Peyer's patch (tissue), 4 donors: Measurements from ENCODE around the gene FRMD1. TPM values are rescaled to one million over a fixed set of nuclear protein-coding genes. Genes with fewer than 3 reads are reported as not detected.

ENCODE experiments used
- DNase-seq, 3 donors: peaks; one replicate each; pipeline ENCODE4 v3.0.0-alpha.2; 2017 to 2019
- H3K27ac ChIP-seq, 4 donors: fragments of 200-600 bp; sonication (generic); one replicate each; pipeline ENCODE4 v1.5.1; 2016 to 2019
- H3K27me3 ChIP-seq, 2 donors: fragments of 200-600 bp; sonication (generic); one replicate each; pipeline ENCODE4 v1.5.1; 2019
- H3K36me3 ChIP-seq, 3 donors: fragments of 200-600 bp; sonication (generic); one replicate each; pipeline ENCODE4 v1.5.1; 2016 to 2019
- H3K4me1 ChIP-seq, 4 donors: fragments of 200-600 bp; sonication (generic); one replicate each; pipeline ENCODE4 v1.5.1; 2016 to 2019
- H3K4me3 ChIP-seq, 4 donors: fragments of 200-600 bp; sonication (generic); 1 replicate in 3 of 4; 2 replicates in 1 of 4; pipeline ENCODE4 v1.5.1; 2016 to 2019; ENCODE audit warnings: mild to moderate bottlenecking in 1 of 4
- H3K9me3 ChIP-seq, 4 donors: fragments of 200-600 bp; sonication (generic); one replicate each; pipeline ENCODE4 v1.5.1; 2016 to 2019; ENCODE audit warnings: mild to moderate bottlenecking in 1 of 4
- POLR2A ChIP-seq, 2 donors: fragments of 450-650 bp; IDR thresholded peaks; one replicate each; pipeline ENCODE4 v1.5.1; 2017; ENCODE audit warnings: antibody characterized with exemption in 2 of 2, mild to moderate bottlenecking in 2 of 2, moderate library complexity in 2 of 2
- total RNA-seq, 4 donors: library from RNA; depleted of rRNA; stranded (reverse); fragments of >200 nt; gene quantifications; one replicate each; pipeline ENCODE4 v1.1.0, GENCODE V29; 2016
- TF ChIP-seq, protein P1 (sequence below), 6 experiments: fragments of 450-650 bp in 4 of 6; fragments of 200-600 bp in 2 of 6; sonication (generic) in 1 of 6; IDR thresholded peaks; one replicate each; pipeline ENCODE4 v1.5.1; 2017 to 2019; ENCODE audit warnings: antibody characterized with exemption in 6 of 6, mild to moderate bottlenecking in 3 of 6, moderate library complexity in 1 of 6

The FRMD1 gene
- total RNA-seq, 4 donors from 2014 or later = 1.7 to 28.7 (median 15.7) TPM

DNA sequence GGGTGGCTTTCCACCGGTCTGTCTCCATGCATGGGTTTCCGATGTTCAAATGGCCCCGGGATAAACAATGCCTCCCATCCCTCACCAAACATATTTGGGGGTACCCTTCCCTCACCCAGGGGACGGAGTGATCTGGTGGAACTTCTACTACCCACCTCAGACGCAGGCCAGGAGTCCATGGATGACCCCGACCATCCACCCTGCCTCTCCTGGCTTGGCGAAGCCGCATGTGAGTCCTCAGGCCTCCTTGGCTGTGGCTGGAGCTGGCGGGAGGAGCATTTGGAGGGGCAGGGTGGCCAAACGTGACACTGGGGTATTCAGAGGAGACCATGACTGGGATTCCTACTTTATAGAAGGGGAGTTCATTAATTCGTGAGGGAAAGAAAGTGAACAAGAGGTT, 45.9 kb upstream of the FRMD1 start:
- no peak overlapping the region for H3K27ac ChIP-seq
- no peaks in the 10 kb centered on the region for H3K9me3 ChIP-seq
- H3K27me3 ChIP-seq = no peaks in the 10 kb centered on the region
- no peaks in the 10 kb centered on the region for H3K36me3 ChIP-seq
- TF ChIP-seq, protein P1, sequence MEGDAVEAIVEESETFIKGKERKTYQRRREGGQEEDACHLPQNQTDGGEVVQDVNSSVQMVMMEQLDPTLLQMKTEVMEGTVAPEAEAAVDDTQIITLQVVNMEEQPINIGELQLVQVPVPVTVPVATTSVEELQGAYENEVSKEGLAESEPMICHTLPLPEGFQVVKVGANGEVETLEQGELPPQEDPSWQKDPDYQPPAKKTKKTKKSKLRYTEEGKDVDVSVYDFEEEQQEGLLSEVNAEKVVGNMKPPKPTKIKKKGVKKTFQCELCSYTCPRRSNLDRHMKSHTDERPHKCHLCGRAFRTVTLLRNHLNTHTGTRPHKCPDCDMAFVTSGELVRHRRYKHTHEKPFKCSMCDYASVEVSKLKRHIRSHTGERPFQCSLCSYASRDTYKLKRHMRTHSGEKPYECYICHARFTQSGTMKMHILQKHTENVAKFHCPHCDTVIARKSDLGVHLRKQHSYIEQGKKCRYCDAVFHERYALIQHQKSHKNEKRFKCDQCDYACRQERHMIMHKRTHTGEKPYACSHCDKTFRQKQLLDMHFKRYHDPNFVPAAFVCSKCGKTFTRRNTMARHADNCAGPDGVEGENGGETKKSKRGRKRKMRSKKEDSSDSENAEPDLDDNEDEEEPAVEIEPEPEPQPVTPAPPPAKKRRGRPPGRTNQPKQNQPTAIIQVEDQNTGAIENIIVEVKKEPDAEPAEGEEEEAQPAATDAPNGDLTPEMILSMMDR (IDR thresholded peaks at IDR 0.05) = no peak
- no peak for TF ChIP-seq POLR2A (IDR thresholded peaks at IDR 0.05)
- no peaks in the 10 kb centered on the region for H3K4me1 ChIP-seq
- no peak overlapping the region for H3K4me3 ChIP-seq
- DNase-seq = peak in 1 of 3 donors; percentile 33

DNA sequence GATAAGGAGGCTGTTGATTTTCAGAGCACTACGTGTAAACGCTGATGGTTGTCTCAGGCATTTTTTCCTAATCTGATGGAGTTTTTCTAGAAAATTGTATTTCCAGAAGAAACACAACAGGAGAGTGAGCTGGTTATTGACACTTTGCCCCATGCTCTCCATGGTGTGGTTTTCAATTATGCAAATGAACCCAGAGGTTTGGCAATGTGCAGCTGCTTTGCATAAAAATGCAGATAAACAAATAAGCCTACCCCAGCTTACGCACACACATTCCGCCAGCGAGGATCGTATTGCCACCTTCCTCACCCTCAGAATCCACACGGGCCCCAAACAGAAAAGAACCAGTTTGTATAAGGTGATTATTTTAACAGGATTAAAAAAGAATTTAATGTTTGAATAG, 45.1 kb upstream of the FRMD1 start:
- no peak for TF ChIP-seq POLR2A (IDR thresholded peaks at IDR 0.05)
- TF ChIP-seq, protein P1 (IDR thresholded peaks at IDR 0.05) = no peak
- Histone ChIP-seq H3K27ac (no peak overlapping the region), H3K36me3 (no peaks in the 10 kb centered on the region), H3K27me3 (no peaks in the 10 kb centered on the region), H3K4me3 (no peak overlapping the region), H3K9me3 (no peaks in the 10 kb centered on the region), H3K4me1 (no peaks in the 10 kb centered on the region)
- peak in 1 of 3 donors; percentile 6 for DNase-seq

DNA sequence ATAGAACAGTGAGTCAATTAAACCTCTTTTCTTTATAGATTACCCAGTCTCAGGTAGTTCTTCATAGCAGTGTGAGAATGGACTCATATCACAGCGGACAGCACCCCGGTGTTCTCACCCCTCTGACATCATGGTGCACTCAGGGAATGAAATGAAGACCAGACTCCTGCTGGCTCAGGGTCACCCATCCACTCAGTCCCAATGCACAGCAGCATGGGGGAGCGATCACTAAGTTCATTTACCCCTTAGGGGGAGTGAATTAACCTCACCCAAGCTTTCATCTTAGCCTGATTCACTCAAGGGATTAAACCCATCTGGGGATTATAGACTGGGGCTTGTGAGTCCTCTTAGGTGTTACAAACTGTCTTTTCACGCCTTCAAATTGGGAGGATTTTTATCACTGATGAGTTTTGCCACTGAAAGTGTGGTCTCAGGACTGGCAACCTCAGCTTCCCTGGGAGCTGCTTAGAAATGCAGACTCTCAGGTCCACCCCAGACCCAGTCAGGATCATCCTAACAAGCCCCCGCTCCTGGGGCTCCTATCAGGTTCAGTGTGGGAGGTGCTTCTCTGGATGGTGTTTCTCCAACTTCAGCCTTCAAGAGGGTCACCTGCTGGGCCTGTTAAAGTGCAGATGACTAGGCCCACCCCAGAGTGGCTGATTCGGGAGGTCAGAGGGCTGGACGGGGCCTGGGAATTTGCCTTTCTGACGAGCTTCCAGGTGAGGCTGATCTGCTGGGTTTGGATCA, 44.3 kb upstream of the FRMD1 start:
- peak in 1 of 3 donors; percentile 21 for DNase-seq

DNA sequence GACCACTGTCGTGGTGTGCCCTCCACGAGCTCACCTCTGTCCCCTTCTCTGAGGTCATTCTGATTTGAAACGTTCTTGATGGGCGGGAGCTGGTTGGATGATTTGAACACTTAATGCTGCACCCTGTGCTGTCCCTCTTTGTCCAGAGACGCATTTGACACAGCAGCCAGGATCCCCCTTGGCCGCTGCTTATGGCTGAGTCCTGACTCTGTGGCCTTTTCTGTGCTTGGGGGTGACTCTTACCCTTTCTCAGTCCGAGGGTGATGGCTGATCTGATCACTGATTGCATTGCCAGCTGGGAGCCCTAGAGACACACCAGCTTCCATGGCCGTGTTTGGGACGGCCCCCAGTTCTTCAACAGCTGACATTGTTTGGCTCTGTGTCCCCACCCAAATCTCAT, 43.5 kb upstream of the FRMD1 start:
- H3K27me3 ChIP-seq = no peaks in the 10 kb centered on the region
- no peaks in the 10 kb centered on the region for H3K36me3 ChIP-seq
- H3K9me3 ChIP-seq = no peaks in the 10 kb centered on the region
- DNase-seq = peak in 1 of 3 donors; percentile 4
- no peak overlapping the region for H3K27ac ChIP-seq
- H3K4me3 ChIP-seq = no peak overlapping the region
- no peak for TF ChIP-seq POLR2A (IDR thresholded peaks at IDR 0.05)
- TF ChIP-seq, protein P1 (IDR thresholded peaks at IDR 0.05) = no peak
- H3K4me1 ChIP-seq = no peaks in the 10 kb centered on the region

More for the DNA sequence above, 44.3 kb upstream of the FRMD1 start:
- Histone ChIP-seq H3K27ac (no peak overlapping the region), H3K36me3 (no peaks in the 10 kb centered on the region), H3K4me3 (no peak overlapping the region), H3K4me1 (no peaks in the 10 kb centered on the region), H3K9me3 (no peaks in the 10 kb centered on the region), H3K27me3 (no peaks in the 10 kb centered on the region)
- TF ChIP-seq, protein P1 (IDR thresholded peaks at IDR 0.05) = no peak

DNA sequence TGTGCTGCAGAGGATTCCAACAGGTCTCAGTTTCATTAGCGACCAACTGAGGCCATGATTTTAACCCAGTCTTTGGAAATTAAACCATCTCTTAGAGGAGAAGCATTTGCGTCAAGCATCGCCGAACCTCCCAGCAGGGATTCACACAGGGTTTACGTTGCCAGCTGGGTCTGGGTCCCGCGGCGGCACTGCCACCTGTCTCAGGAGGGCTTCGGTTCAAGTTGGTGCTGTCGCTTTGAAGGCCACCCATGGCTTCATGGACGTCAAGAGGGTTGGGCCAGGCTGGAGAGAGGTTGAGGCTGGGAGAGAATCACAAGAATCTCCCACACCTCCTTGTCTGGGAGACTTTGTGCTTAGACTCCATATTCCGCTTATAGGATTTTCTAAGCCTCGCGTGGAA, 43.0 kb upstream of the FRMD1 start:
- DNase-seq = peak in 1 of 3 donors; percentile 15
- no peaks in the 10 kb centered on the region for H3K9me3 ChIP-seq
- H3K27ac ChIP-seq = no peak overlapping the region

More for the DNA sequence above, 43.0 kb upstream of the FRMD1 start:
- Histone ChIP-seq H3K4me1 (no peaks in the 10 kb centered on the region), H3K4me3 (no peak overlapping the region), H3K36me3 (no peaks in the 10 kb centered on the region), H3K27me3 (no peaks in the 10 kb centered on the region)
- TF ChIP-seq POLR2A (IDR thresholded peaks at IDR 0.05) = no peak
- TF ChIP-seq, protein P1 (IDR thresholded peaks at IDR 0.05) = no peak
